ENCODE results near the gene C11orf68.

GRCh38 chr11:65882120-65883057 is 36.5 kb downstream of the C11orf68 start:
- TF ChIP-seq CTCF (IDR thresholded peaks at IDR 0.05) (no peak), POLR2A (IDR thresholded peaks at IDR 0.05) (no peak)

Measured in thyroid gland (tissue), 4 donors.